Left ventricle myocardium inferior (tissue), 1 donor: ENCODE data around the gene SLC44A1. TPM values are rescaled to one million over a fixed set of nuclear protein-coding genes. Genes with fewer than 3 reads are reported as not detected.

ENCODE experiments used
- DNase-seq: peaks from one replicate; pipeline ENCODE4 v3.0.0-alpha.2; 2020
- H3K27ac ChIP-seq: fragments of 200-600 bp; replicated peaks from 2 replicates; pipeline ENCODE4 v1.8.0; 2021
- H3K27me3 ChIP-seq: fragments of 200-600 bp; 2 replicates; pipeline ENCODE4 v1.8.0; 2021; ENCODE audit warnings: low read depth
- H3K36me3 ChIP-seq: fragments of 200-600 bp; 2 replicates; pipeline ENCODE4 v1.8.0; 2021
- H3K4me1 ChIP-seq: fragments of 200-600 bp; 2 replicates; pipeline ENCODE4 v1.8.0; 2021
- H3K4me3 ChIP-seq: fragments of 200-600 bp; 2 replicates; pipeline ENCODE4 v1.8.0; 2021; ENCODE audit warnings: mild to moderate bottlenecking, moderate library complexity
- H3K9me3 ChIP-seq: fragments of 200-600 bp; replicated peaks from 2 replicates; pipeline ENCODE4 v1.8.0; 2021
- intact Hi-C: fragments of 100-400 bp; cut with micrococcal nuclease; formaldehyde crosslinking; loops from one replicate; pipeline ENCODE4 v1.11.0; 2022
- total RNA-seq: library from RNA; stranded (reverse); fragmentation: NEBNext Ultra II Directional; extraction: Animal tissue kit (Norgen Biotek cat#: 25700); gene quantifications from one replicate; pipeline ENCODE4 v1.2.1, GENCODE V29; 2021
- TF ChIP-seq, protein P1 (sequence below): fragments of 200-600 bp; IDR thresholded peaks from 2 replicates; pipeline ENCODE4 v1.8.0; 2021; ENCODE audit warnings: antibody characterized with exemption, mild to moderate bottlenecking, borderline replicate concordance
- donor health status: DM: no; HTN: yes; CAD: no; lungs with severe emphysema.

The SLC44A1 gene
- total RNA-seq, 1 donor from 2014 or later = 27.0 TPM

DNA sequence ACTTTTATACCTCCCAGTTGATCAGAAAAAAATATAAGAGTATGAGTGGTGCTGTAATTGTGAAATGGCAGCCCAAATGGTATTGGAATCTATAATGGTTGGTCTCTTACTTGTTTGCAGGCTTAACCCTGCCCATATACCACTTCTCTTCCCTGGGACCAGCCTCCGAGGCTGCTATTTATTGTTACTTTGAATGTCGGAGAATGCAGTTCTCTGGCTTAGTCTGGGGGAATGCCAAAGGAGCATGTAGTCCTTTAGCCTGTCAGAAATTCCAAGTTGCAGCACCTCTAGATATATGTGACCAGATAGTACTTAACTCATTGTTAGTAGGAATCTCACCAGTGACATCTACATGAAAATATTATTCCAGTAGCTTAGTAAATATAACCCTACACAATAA, 47.5 kb downstream of the SLC44A1 start:
- Histone ChIP-seq H3K9me3 (no peaks in the 10 kb centered on the region), H3K36me3 (no peaks in the 10 kb centered on the region), H3K4me3 (no peak overlapping the region), H3K27me3 (no peaks in the 10 kb centered on the region), H3K27ac (peak overlapping the region; percentile 47), H3K4me1 (peaks cover 43% of the 10 kb centered on the region)
- intact Hi-C loops = no loop called here
- TF ChIP-seq, protein P1, sequence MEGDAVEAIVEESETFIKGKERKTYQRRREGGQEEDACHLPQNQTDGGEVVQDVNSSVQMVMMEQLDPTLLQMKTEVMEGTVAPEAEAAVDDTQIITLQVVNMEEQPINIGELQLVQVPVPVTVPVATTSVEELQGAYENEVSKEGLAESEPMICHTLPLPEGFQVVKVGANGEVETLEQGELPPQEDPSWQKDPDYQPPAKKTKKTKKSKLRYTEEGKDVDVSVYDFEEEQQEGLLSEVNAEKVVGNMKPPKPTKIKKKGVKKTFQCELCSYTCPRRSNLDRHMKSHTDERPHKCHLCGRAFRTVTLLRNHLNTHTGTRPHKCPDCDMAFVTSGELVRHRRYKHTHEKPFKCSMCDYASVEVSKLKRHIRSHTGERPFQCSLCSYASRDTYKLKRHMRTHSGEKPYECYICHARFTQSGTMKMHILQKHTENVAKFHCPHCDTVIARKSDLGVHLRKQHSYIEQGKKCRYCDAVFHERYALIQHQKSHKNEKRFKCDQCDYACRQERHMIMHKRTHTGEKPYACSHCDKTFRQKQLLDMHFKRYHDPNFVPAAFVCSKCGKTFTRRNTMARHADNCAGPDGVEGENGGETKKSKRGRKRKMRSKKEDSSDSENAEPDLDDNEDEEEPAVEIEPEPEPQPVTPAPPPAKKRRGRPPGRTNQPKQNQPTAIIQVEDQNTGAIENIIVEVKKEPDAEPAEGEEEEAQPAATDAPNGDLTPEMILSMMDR = no peak
- no peak for DNase-seq

DNA sequence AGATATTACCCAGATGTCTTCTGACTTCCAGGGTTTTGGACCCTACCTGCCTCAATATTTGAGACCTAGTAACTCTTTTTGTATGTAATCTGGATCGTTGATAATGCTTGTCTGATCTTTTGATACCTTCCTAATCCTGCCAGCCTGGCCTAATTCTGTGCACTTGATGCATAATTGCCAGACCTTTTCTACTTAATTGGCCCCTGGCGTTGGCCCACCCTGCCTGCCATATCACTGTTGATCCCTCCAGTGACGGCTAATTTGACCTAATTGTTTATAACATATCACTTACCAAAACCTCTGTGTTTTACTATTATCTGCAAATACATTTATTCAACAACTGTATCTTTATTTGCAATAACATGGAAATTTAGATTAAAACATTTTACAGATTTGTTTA, 49.0 kb downstream of the SLC44A1 start:
- no peak for DNase-seq
- TF ChIP-seq, protein P1 = no peak
- intact Hi-C loops = no loop called here
- no peak overlapping the region for H3K4me3 ChIP-seq
- no peaks in the 10 kb centered on the region for H3K9me3 ChIP-seq
- H3K27ac ChIP-seq = no peak overlapping the region
- H3K4me1 ChIP-seq = peaks cover 57% of the 10 kb centered on the region
- no peaks in the 10 kb centered on the region for H3K27me3 ChIP-seq
- no peaks in the 10 kb centered on the region for H3K36me3 ChIP-seq

DNA sequence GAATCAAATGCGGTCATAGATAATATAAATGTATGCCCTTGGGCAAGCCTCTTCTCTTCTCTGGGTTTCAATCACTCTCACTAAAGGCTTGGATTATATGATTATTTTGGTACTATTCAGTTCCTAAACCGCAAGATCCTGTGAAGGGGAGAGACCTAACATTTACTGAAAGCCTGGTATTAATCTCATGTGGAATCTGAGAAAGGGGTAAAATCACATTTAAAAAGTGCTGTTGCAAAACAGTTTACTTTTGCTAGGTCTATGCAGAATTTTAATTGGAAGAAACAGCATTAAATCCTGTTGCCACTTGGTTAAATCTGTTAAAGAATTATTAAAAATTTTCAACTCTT, 50.7 kb downstream of the SLC44A1 start:
- TF ChIP-seq, protein P1 = no peak
- Histone ChIP-seq H3K36me3 (peaks cover 11% of the 10 kb centered on the region), H3K27ac (no peak overlapping the region), H3K4me3 (no peak overlapping the region), H3K4me1 (peaks cover 64% of the 10 kb centered on the region), H3K9me3 (no peaks in the 10 kb centered on the region), H3K27me3 (no peaks in the 10 kb centered on the region)
- intact Hi-C loops = no loop called here
- no peak for DNase-seq

DNA sequence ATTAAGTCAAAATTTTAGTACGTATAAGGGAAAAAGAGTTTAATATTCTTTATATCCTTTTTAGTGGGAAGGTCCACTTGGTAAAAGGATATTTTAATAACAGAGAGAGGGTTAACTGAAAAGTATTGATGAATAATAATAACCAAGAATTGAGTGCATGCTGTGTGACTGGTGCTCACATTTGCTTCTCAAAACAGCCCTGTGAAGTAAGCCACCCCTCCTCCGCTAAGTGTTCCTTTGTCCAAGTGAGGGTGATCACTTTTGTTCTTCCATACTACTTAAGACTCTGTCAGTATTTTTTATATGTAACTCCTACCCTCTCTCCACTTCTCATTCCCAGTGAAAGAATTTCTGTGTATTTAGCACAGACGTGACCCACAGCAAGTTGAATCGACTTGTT, 51.5 kb downstream of the SLC44A1 start:
- H3K27ac ChIP-seq = peak overlapping the region; percentile 46
- no peaks in the 10 kb centered on the region for H3K9me3 ChIP-seq
- DNase-seq = no peak
- peaks cover 57% of the 10 kb centered on the region for H3K4me1 ChIP-seq
- peaks cover 16% of the 10 kb centered on the region for H3K36me3 ChIP-seq
- H3K27me3 ChIP-seq = no peaks in the 10 kb centered on the region
- TF ChIP-seq, protein P1 = no peak
- intact Hi-C loops = no loop called here
- H3K4me3 ChIP-seq = no peak overlapping the region

DNA sequence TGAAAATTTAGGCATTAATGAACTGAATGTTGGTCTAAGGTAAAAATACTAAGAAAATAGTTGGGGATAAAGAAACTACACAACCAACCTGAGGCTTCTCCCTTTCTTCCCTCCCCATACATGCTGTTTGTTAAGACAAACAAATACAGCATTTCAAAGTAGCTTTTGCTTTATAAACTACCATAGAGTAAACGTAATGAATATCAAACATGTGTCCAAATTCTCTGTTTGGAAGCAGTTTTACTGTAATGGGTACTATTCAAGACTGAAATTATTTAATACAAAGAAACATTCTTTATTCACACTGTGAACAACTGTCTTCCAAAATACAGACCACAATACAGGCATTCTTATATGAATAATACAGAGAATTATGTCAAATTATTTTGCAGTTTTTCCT, 52.0 kb downstream of the SLC44A1 start:
- Histone ChIP-seq H3K36me3 (peaks cover 16% of the 10 kb centered on the region), H3K27me3 (no peaks in the 10 kb centered on the region), H3K4me3 (no peak overlapping the region), H3K27ac (peak overlapping the region; percentile 46), H3K9me3 (no peaks in the 10 kb centered on the region), H3K4me1 (peaks cover 52% of the 10 kb centered on the region)
- TF ChIP-seq, protein P1 = no peak
- no peak for DNase-seq
- intact Hi-C loops = no loop called here

DNA sequence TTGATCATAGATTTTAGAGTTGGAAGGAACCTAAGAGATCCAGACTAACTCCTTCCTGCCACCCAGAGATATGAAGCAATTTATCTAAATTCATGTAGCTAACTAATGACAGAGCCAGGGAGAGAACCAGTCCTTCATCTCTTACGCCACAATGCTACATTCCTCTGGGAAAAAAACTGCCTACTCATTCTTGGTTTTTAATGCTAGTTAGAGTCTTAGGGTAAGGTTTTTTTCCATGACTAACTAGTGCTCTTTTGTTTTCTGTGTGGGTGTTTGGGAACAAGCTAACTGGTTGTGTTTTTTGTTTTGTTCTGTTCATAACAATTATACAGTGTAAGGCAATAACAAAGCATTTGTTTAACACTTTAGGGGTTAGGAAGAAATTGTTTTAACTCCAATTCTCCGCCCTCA, 52.4 kb downstream of the SLC44A1 start:
- H3K27ac ChIP-seq = peak overlapping the region; percentile 46
- H3K36me3 ChIP-seq = peaks cover 16% of the 10 kb centered on the region
- peaks cover 48% of the 10 kb centered on the region for H3K4me1 ChIP-seq
- no peaks in the 10 kb centered on the region for H3K9me3 ChIP-seq
- TF ChIP-seq, protein P1 = no peak
- no peak for DNase-seq
- no peak overlapping the region for H3K4me3 ChIP-seq
- H3K27me3 ChIP-seq = no peaks in the 10 kb centered on the region
- intact Hi-C loops = no loop called here
